ENCODE results near the gene OR13C3.
"Not testable (repeated sequence)": the region's sequence is repeated elsewhere in the genome, so short reads cannot be mapped to it uniquely, and the experiment has no call there.

The OR13C3 gene

GRCh38 chr9:104536756-104537155 is at the start of gene OR13C3:
Gene OR13C3 (minus strand): TSS chr9:104536856. CDS start chr9:104536723, 133 bp downstream.
- DNase-seq = no peak

- DNase-seq = no peak
Measured at GRCh38 chr9:104580562-104580961, 43.9 kb upstream of the OR13C3 start.

DNA sequence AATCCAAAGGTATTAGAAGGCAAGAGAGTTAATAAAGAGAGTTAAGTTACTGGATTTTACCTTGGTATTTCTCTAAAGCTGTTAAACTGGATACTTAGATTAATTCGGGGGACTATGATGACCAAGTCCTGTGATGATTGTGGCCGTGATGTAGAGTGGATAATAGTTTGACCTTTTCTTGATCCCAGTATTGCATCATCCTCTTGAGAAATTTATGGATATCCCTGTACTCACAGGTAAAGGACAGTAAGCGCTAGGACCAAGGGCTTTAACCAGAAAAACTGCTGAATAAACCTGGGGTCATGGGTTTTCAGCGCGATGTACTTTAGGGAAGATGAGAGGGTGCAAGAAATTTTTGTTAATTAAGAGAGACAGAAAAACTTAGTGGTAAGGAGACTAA is 40.6 kb upstream of the OR13C3 start:
- no peak for DNase-seq

DNA sequence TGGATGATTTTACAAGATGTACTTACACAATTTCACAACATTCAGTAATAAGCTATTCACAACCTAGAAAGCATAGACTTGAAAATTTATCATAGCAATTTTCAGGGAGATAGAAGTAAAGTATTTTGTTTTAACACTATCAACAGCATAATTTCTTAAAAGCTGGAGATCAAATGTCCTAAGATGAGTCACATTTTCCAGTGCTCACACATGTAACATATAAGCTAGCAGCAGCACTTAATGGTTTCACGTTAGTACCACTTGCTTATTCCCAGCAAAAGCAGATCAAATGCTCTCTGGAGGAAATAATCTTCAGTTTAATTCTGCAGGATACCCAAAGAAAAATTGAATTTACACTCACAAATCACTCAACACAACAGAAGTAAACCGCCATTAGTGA is 38.8 kb upstream of the OR13C3 start:
- no peak for DNase-seq

GRCh38 chr9:104572612-104573011 is 36.0 kb upstream of the OR13C3 start:
- DNase-seq = no peak

- DNase-seq = no peak
Measured at GRCh38 chr9:104568868-104569267, 32.2 kb upstream of the OR13C3 start, which contains the start of gene OR13C8. Gene OR13C8 (plus strand): TSS chr9:104569168. CDS start chr9:104569168, 0 bp downstream.

DNA sequence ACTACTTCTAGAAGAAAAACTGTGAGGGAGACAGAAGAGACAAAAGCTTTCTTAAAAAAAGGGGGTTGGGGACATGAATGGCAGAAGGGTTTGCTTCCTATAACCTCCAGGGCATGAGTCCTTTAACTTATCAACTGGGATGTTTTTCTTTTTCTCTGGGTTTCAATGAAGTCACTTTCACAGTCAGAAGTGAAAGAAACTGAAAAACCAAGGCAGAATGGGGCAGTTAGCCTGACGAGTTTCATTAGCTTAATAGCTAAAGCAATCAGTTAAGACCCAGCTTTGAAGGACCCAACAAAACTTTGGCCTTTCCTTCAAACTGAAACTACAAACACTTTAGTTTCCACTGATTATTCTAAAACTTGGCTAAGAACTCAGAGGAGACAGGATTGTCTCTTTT is 27.7 kb upstream of the OR13C3 start:
- DNase-seq = no peak

- DNase-seq = no peak
Measured at GRCh38 chr9:104556830-104557634, 20.4 kb upstream of the OR13C3 start.

DNA sequence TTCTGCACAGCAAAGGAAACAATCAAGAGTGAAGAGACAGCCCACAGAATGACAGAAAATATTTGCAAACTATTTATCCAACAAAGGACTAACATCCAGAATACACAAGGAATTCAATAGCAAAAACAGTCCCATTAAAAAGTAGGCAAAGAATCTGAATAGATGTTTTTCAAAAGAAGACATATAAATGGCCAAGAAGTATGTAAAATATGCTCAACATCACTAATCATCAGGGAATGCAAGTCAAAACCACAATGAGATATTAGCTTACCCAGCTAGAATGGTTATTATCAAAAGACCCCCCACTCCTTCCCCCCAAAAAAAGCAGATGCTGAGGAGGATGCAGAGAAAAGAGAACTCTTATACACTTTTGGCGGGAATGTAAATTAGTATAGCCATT is 18.9 kb upstream of the OR13C3 start:
- DNase-seq = no peak

DNA sequence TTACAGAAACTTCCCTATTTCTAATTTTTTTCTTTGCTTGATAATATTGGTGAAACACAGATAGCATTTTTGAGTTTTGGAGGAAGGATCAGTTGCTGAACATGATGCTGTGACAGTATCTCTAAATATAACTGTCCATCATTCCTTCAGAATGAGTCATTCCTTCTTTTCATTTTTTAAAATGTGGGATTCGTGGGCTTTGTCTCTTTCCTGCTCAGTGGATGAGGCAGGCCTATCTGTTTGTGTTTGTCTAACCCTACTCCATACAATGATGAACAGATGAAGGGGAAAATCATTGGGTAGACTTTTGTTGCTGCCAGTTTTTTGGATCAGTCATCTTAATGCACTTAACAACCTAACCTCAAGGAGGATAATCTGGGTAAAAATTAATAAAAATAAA is 16.6 kb upstream of the OR13C3 start:
- no peak for DNase-seq

GRCh38 chr9:104544644-104545043 is 8.0 kb upstream of the OR13C3 start:
- DNase-seq = no peak

GRCh38 chr9:104539275-104539674 is 2.6 kb upstream of the OR13C3 start:
- no peak for DNase-seq

DNA sequence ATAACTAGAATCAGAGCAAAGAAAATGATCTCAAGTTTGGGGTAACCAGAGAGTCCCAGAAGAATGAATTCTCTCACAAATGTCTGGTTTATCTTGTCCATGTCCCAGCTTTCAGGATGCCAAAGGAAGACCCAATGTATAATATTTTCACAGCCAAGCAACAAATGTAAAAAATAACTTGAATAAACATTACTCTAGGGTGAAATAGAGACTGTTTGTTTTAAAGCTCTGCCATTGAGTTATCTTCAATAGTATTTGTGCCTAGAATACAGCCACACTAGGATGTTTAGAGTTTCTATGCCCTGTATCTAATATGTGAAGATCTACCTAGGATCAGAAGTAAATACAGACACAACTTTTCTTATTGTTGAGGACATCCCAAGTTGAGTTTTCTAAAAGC is 9.5 kb downstream of the OR13C3 start, which contains the start of gene OR13C4:
OR13C4 (minus strand) TSS at position 101 of the 400 bp plus-strand sequence; CDS start at position 101, 0 bp downstream.
- no peak for DNase-seq

DNA sequence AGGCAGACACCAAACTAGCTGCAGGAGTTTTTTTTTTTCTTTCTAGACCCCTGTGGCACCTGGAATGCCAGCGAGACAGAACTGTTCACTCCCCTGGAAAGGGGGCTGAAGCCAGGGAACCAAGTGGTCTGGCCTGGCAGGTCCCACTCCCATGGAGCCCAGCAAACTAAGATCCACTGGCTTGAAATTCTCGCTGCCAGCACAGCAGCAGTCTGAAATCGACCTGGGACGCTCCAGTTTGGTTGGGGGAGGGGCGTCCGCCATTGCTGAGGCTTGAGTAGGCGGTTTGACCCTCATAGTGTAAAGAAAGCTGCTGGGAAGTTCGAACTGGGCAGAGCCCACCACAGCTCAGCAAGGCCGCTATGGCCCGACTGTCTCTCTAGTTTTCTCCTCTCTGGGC is 16.4 kb downstream of the OR13C3 start:
- not testable (repeated sequence) for DNase-seq

- DNase-seq = no peak
Measured at GRCh38 chr9:104514901-104515300, 21.8 kb downstream of the OR13C3 start.

DNA sequence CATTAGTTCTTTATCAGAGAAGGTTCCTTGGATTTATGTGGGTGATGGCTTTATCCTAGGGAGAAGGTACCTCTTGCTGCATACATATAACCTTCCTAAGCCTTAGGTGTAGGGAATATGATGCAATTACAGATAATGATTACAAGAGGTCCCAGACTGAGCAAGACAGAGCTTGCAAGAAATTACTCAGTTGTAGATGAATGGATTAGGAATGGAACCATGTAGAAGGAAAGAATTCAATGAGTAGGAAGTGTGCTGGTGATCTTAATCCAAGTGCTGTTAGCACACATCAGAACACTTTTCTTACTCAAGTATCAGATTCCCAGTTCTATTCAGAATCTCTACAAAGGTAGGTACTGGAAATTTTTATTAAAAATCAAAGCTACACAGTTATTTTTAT is 30.1 kb downstream of the OR13C3 start:
- no peak for DNase-seq

DNA sequence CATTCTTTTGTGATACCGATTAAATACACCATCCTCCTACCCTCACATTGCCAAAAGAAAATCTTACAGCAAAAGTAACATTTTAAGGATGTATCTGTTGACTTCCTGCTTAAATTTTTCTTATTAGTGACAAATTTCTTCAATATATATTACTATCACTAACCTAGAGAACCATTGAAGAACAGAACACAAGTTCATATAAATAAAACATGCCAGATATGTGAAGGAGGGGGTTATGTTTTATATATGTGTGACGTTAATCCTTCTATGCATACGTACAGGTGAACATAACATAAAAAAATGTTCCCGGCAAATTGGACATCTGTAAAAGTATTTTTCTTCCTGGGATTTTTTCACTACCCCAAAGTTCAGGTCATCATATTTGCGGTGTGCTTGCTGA is 32.7 kb downstream of the OR13C3 start, which contains the start of gene OR13F1:
OR13F1 (plus strand) TSS at position 301 of the 400 bp plus-strand sequence; CDS start at position 301, 0 bp downstream.
- DNase-seq = no peak

DNA sequence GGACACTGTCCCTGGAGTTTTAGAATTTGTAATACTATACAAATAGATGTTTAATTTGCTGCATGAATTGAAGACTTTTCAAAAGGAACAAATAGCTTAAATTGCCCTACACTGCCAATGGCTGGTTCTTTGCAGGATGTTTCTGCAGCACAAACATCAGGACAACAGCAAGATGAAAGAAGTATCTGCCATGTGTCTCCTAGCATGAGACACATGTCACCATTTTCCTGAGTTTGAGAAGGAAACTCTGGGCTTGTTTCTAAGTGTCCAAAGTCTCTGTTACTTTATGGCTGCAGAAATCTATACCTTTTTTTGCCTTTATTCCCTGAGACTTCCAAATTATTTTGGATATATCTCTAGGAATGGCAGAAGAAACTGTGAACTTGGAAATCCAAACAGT is 33.2 kb downstream of the OR13C3 start:
- DNase-seq = no peak

DNA sequence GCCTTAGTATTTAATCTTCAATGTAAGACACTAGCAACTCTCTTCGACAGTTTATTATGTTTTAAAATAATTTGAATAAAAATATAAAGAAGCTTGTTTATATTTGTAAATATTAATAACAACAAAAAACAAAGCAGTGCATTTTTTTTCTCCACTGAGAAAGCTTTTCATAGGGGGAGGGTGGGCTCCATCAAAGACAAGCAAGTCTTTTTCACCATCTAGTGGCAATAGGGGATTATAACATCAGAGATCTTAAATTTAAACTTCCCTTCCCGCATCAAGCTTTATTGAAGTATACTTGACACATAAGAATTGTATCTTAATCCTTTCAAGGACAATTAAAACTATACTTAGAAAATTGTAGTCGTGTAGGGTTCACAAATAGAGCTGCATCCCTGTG is 41.8 kb downstream of the OR13C3 start:
- no peak for DNase-seq

Measured in NCI-H2081 treated with DMSO at 0.1 percent for 48 hours (cell line).